NCI-H82 treated with DMSO at 0.1 percent for 48 hours (cell line): ENCODE measurements around the gene MAML3.

ENCODE experiments used
- DNase-seq: peaks from one replicate; lab custom pipeline; 2025; ENCODE audit not compliant: unreplicated experiment; lab: John Stamatoyannopoulos, UW

The MAML3 gene

GRCh38 chr4:140080883-140081282 is 73.1 kb downstream of the MAML3 start:
- DNase-seq: no peak

- no peak for DNase-seq
These were observed 75.6 kb downstream of the MAML3 start for GRCh38 chr4:140078366-140078765.

- DNase-seq: no peak
These were observed 77.7 kb downstream of the MAML3 start for GRCh38 chr4:140076307-140076706.

GRCh38 chr4:140071806-140072205 is 82.2 kb downstream of the MAML3 start:
- no peak for DNase-seq

- DNase-seq: no peak
These were observed 83.0 kb downstream of the MAML3 start for GRCh38 chr4:140070973-140071372.

- DNase-seq: no peak
These were observed 83.6 kb downstream of the MAML3 start for GRCh38 chr4:140070366-140070765.

GRCh38 chr4:140069066-140069465 is 84.9 kb downstream of the MAML3 start:
- DNase-seq: no peak

GRCh38 chr4:140068271-140068670 is 85.7 kb downstream of the MAML3 start:
- DNase-seq: no peak

- DNase-seq: no peak
These were observed 87.7 kb downstream of the MAML3 start for GRCh38 chr4:140066031-140066930.

GRCh38 chr4:140065393-140065792 is 88.6 kb downstream of the MAML3 start:
- DNase-seq: no peak

- no peak for DNase-seq
These were observed 92.2 kb downstream of the MAML3 start for GRCh38 chr4:140061659-140062289.

- no peak for DNase-seq
These were observed 92.8 kb downstream of the MAML3 start for GRCh38 chr4:140061194-140061593.

- no peak for DNase-seq
These were observed 94.8 kb downstream of the MAML3 start for GRCh38 chr4:140059159-140059558.

GRCh38 chr4:140057701-140058100 is 96.3 kb downstream of the MAML3 start:
- no peak for DNase-seq

GRCh38 chr4:140056015-140056414 is 98.0 kb downstream of the MAML3 start:
- no peak for DNase-seq

- DNase-seq: no peak
These were observed 99.1 kb downstream of the MAML3 start for GRCh38 chr4:140054861-140055260.

- no peak for DNase-seq
These were observed 100.8 kb downstream of the MAML3 start for GRCh38 chr4:140053185-140053584.

GRCh38 chr4:140052050-140052449 is 101.9 kb downstream of the MAML3 start:
- DNase-seq: no peak

- peak; percentile 86 for DNase-seq
These were observed 103.9 kb downstream of the MAML3 start for GRCh38 chr4:140049849-140050637.

GRCh38 chr4:140049024-140049848 is 104.7 kb downstream of the MAML3 start:
- DNase-seq: peak; percentile 90
